MM.1S (cell line): Measurements from ENCODE around the gene PRLHR.

Source experiments
- DNase-seq: peaks from one replicate; pipeline ENCODE4 v3.0.0-alpha.2; 2015
- H2AFZ ChIP-seq: fragments of 300-600 bp; sonication (generic); 2 replicates; pipeline ENCODE4 v1.6.0; 2016; ENCODE audit warnings: antibody characterized with exemption, low read length
- H3F3A ChIP-seq: fragments of 300-600 bp; sonication (generic); 2 replicates; pipeline ENCODE4 v1.6.1; 2016; ENCODE audit warnings: mild to moderate bottlenecking, antibody characterized with exemption, low read length, moderate library complexity, mixed read lengths; ENCODE audit not compliant: insufficient read depth
- H3K27ac ChIP-seq: fragments of 300-600 bp; sonication (generic); 2 replicates; pipeline ENCODE4 v1.5.1; 2016; ENCODE audit warnings: mild to moderate bottlenecking, low read length
- H3K27me3 ChIP-seq: fragments of 300-600 bp; sonication (generic); replicated peaks from 2 replicates; pipeline ENCODE4 v1.6.0; 2016; ENCODE audit warnings: low read length; ENCODE audit not compliant: insufficient read depth
- H3K36me3 ChIP-seq: fragments of 300-600 bp; sonication (generic); replicated peaks from 2 replicates; pipeline ENCODE4 v1.6.1; 2016; ENCODE audit warnings: mild to moderate bottlenecking, low read length, mixed read lengths; ENCODE audit not compliant: insufficient read depth
- H3K4me1 ChIP-seq: fragments of 300-600 bp; sonication (generic); 2 replicates; pipeline ENCODE4 v1.6.1; 2016; ENCODE audit warnings: low read length, mixed read lengths
- H3K4me2 ChIP-seq: fragments of 300-600 bp; sonication (generic); 2 replicates; pipeline ENCODE4 v1.6.0; 2016; ENCODE audit warnings: low read depth, low read length
- H3K4me3 ChIP-seq: fragments of 300-600 bp; sonication (generic); 2 replicates; pipeline ENCODE4 v1.5.1; 2016; ENCODE audit warnings: low read length, mixed read lengths
- H3K79me2 ChIP-seq: fragments of 300-600 bp; sonication (generic); 2 replicates; pipeline ENCODE4 v1.6.1; 2016; ENCODE audit warnings: mixed run types, low read length, mixed read lengths
- H3K9ac ChIP-seq: fragments of 300-600 bp; sonication (generic); 2 replicates; pipeline ENCODE4 v1.6.1; 2016; ENCODE audit warnings: low read length, mixed read lengths
- H3K9me2 ChIP-seq: fragments of 300-600 bp; sonication (generic); replicated peaks from 2 replicates; pipeline ENCODE4 v1.6.1; 2016; ENCODE audit warnings: mild to moderate bottlenecking, low read length, mixed read lengths; ENCODE audit not compliant: insufficient read depth
- H3K9me3 ChIP-seq: fragments of 300-600 bp; sonication (generic); replicated peaks from 2 replicates; pipeline ENCODE4 v1.6.1; 2016; ENCODE audit warnings: mild to moderate bottlenecking, low read length, mixed read lengths; ENCODE audit not compliant: insufficient read depth
- H4K20me1 ChIP-seq: fragments of 300-600 bp; sonication (generic); 2 replicates; pipeline ENCODE4 v1.6.1; 2016; ENCODE audit warnings: mild to moderate bottlenecking, low read length, moderate library complexity, mixed read lengths; ENCODE audit not compliant: insufficient read depth
- EZH2 ChIP-seq: fragments of 300-600 bp; sonication (generic); optimal IDR thresholded peaks from 2 replicates; pipeline ENCODE3; 2017; ENCODE audit warnings: low read depth, mild to moderate bottlenecking, antibody characterized with exemption, low read length, mixed read lengths
- EZH2phosphoT487 ChIP-seq: fragments of 300-600 bp; sonication (generic); IDR thresholded peaks from 2 replicates; pipeline ENCODE4 v1.6.1; 2018; ENCODE audit warnings: antibody characterized with exemption, low read length
- TF ChIP-seq, protein P1 (sequence below): fragments of 300-600 bp; sonication (generic); IDR thresholded peaks from 2 replicates; pipeline ENCODE4 v1.5.1; 2016; ENCODE audit warnings: antibody characterized with exemption, low read length, mixed read lengths

The PRLHR gene

DNA sequence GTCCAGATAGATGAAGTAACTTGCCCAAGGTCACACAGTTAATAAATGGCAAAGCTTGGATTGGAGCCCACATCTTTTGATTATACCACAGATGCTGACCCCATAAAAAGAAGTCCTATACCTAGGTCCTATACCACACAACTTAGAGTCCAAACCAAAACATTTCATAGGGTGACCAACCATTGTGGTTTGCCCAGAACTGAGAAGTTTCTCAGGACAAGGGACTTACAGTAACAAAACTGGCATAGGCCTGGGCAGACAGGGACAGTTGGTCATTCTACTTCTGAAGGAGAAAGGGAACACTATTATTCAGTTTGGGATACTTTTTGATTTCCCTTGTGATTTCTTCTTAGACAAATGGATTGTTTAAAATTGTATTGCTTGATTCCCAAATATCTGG is 32.9 kb upstream of the PRLHR start:
- Histone ChIP-seq H3K9me2 (no peaks in the 10 kb centered on the region), H3K79me2 (no peaks in the 10 kb centered on the region), H3K27me3 (no peaks in the 10 kb centered on the region), H3K9ac (no peak overlapping the region), H3K27ac (no peak overlapping the region), H3K4me1 (no peaks in the 10 kb centered on the region), H2AFZ (no peak overlapping the region), H3K9me3 (no peaks in the 10 kb centered on the region), H3K4me2 (no peak overlapping the region), H4K20me1 (no peaks in the 10 kb centered on the region), H3F3A (no peaks in the 10 kb centered on the region), H3K4me3 (no peak overlapping the region), H3K36me3 (no peaks in the 10 kb centered on the region)
- DNase-seq = no peak
- TF ChIP-seq EZH2 (no peak), EZH2phosphoT487 (no peak)
- TF ChIP-seq, protein P1, sequence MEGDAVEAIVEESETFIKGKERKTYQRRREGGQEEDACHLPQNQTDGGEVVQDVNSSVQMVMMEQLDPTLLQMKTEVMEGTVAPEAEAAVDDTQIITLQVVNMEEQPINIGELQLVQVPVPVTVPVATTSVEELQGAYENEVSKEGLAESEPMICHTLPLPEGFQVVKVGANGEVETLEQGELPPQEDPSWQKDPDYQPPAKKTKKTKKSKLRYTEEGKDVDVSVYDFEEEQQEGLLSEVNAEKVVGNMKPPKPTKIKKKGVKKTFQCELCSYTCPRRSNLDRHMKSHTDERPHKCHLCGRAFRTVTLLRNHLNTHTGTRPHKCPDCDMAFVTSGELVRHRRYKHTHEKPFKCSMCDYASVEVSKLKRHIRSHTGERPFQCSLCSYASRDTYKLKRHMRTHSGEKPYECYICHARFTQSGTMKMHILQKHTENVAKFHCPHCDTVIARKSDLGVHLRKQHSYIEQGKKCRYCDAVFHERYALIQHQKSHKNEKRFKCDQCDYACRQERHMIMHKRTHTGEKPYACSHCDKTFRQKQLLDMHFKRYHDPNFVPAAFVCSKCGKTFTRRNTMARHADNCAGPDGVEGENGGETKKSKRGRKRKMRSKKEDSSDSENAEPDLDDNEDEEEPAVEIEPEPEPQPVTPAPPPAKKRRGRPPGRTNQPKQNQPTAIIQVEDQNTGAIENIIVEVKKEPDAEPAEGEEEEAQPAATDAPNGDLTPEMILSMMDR = no peak

DNA sequence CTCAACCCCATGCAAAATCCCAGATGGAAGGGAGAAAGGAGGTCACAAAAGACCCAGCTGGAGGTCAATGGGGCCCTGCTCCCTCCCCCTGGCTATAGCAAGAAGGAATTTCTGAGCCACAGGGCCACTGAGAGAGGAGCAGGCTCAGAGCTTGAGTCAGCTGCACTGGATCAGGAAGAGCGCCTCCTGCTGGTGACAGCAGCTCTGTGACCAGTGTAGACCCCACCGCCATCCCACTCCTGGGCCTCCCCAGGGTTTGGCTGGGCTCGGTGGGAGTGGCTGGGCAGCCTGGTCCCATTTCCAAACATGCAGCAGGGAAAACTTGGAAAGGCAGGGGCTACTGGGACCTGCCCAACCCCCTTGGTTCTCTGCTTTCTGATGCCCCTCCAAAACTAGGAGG is 31.5 kb upstream of the PRLHR start:
- H2AFZ ChIP-seq = no peak overlapping the region
- H3K27ac ChIP-seq = no peak overlapping the region
- TF ChIP-seq, protein P1 = no peak
- TF ChIP-seq EZH2 = no peak
- no peak for TF ChIP-seq EZH2phosphoT487

DNA sequence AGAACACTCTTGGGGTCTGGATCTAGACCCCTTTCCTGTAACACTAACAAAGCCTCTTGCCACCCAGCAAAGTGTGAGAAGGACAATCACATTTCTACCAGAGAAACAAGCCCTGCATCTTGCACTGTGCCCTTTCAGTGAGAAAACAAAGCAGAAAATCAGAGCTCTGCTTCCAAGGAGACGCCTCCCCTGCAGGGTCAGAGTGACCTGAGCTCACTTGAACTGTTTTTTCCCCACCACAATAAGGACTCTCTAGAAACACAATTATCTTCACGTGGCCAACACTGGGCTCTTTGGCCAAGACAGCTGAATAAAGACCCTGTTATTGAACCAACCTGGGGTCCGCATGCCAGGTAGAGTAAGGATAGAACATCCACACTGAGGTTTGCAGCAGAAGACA is 30.1 kb upstream of the PRLHR start:
- no peaks in the 10 kb centered on the region for H3K79me2 ChIP-seq
- no peaks in the 10 kb centered on the region for H3F3A ChIP-seq
- H2AFZ ChIP-seq = no peak overlapping the region
- TF ChIP-seq, protein P1 = no peak
- TF ChIP-seq EZH2phosphoT487 = no peak
- TF ChIP-seq EZH2 = no peak
- no peaks in the 10 kb centered on the region for H3K36me3 ChIP-seq
- no peak overlapping the region for H3K9ac ChIP-seq
- H3K27me3 ChIP-seq = no peaks in the 10 kb centered on the region
- H3K4me3 ChIP-seq = no peak overlapping the region
- no peak overlapping the region for H3K4me2 ChIP-seq
- H3K9me2 ChIP-seq = no peaks in the 10 kb centered on the region
- no peak overlapping the region for H3K27ac ChIP-seq
- H3K9me3 ChIP-seq = no peaks in the 10 kb centered on the region
- no peak for DNase-seq
- H4K20me1 ChIP-seq = no peaks in the 10 kb centered on the region
- H3K4me1 ChIP-seq = no peaks in the 10 kb centered on the region

More for the DNA sequence above, 31.5 kb upstream of the PRLHR start:
- no peaks in the 10 kb centered on the region for H3K9me3 ChIP-seq
- H3K27me3 ChIP-seq = no peaks in the 10 kb centered on the region
- H3K4me1 ChIP-seq = no peaks in the 10 kb centered on the region
- H3K4me3 ChIP-seq = no peak overlapping the region
- no peaks in the 10 kb centered on the region for H3K79me2 ChIP-seq
- H3K9me2 ChIP-seq = no peaks in the 10 kb centered on the region
- H3K36me3 ChIP-seq = no peaks in the 10 kb centered on the region
- no peaks in the 10 kb centered on the region for H4K20me1 ChIP-seq
- no peaks in the 10 kb centered on the region for H3F3A ChIP-seq
- DNase-seq = no peak
- no peak overlapping the region for H3K9ac ChIP-seq
- H3K4me2 ChIP-seq = no peak overlapping the region

DNA sequence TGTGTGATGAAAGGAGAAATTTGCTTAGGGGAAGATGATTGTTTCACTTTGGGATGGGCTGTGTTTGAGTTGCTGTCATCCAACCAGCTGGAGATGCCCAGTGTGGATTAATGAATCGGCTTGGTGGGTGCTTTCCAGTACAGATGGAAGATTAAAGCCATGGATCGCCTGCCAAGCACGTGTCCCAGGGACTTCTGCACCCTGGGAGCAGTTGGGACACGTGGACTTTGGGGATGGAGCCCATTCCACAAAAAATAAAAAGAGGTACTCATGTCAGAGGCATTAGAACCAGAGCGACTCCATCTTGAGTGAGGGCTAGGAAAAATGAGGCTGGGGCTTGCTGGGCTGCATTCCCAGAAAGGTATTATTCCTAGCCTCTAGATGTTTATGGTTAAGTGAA is 29.3 kb upstream of the PRLHR start:
- Histone ChIP-seq H3K9ac (no peak overlapping the region), H3K9me2 (no peaks in the 10 kb centered on the region), H3K4me1 (no peaks in the 10 kb centered on the region), H3K4me2 (no peak overlapping the region), H3K9me3 (no peaks in the 10 kb centered on the region), H4K20me1 (no peaks in the 10 kb centered on the region), H3K36me3 (no peaks in the 10 kb centered on the region), H3K79me2 (no peaks in the 10 kb centered on the region), H3F3A (no peaks in the 10 kb centered on the region), H3K27ac (no peak overlapping the region), H2AFZ (no peak overlapping the region), H3K4me3 (no peak overlapping the region), H3K27me3 (no peaks in the 10 kb centered on the region)
- DNase-seq = no peak
- TF ChIP-seq, protein P1 = no peak
- TF ChIP-seq EZH2 (no peak), EZH2phosphoT487 (no peak)
